DMS114 treated with DMSO at 0.1 percent for 48 hours (cell line): ENCODE data around the gene GBA3.

Source experiments
- DNase-seq: peaks from one replicate; lab custom pipeline; 2025; ENCODE audit not compliant: unreplicated experiment; lab: John Stamatoyannopoulos, UW

GBA3 gene

DNA sequence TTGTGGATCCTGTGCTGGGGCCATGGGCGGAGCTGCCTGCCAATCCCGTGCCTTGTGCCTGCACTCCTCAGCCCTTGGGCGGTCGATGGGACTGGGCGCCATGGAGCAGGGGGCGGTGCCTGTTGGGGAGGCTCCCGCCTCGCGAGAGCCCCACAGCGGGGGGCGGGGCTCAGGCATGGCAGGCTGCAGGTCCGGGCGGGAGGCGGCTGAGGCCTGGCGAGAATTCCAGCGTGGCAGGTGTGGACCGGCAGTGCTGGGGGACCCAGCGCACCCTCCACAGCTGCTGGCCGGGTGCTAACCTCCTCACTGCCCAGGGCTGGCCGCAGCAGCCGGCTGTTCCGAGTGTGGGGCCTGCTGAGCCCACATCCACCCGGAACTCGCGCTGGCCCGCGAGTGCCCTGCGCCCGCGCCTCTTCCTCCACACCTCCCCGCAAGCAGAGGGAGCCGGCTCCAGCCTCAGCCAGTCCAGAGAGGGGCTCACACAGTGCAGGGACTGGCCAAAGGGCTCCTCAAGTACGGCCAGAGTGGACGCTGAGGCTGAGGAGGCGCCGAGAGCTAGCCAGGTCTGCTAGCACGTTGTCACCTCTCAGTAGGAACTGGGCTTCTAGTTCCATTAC lies 85.9 kb downstream of the GBA3 start:
- no peak for DNase-seq

DNA sequence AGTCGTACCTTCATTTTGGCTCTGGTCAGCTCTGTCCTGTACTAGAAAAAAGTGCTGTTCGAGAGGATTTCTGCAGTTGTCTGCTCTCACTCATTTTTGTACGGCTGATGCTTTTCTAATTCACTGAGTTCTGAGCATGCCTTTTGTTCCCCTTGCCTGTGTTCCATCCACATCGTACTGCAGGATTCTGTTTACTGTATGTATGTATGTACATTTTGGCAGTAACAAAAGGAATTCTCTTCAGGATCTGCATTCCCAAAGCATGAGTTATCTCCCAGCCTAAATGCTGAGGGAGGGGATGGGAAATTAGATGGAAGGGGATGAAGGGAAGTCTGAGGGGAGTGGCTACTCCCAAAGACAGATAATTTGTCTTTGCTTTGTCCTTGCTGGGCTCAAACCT lies 87.6 kb downstream of the GBA3 start:
- DNase-seq, result no peak

DNA sequence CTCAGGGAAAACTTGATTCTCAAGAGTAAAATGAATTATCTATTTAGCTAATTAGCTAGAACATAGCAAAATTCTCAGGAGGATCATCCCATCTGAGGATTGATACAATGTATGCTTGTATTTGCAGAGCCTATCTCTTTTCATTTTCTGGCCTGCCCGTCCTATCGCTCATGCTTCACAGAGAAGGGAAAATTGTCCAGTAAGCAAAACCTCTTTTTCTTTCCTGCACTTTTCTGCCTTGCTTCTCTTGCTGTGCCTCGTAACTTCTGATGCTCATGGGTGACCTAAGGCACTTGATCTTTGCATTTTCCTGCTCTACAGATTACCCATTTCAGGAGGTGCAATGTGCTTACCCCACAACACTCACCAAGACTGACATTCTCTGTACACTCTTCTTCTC lies 88.1 kb downstream of the GBA3 start:
- no peak for DNase-seq

DNA sequence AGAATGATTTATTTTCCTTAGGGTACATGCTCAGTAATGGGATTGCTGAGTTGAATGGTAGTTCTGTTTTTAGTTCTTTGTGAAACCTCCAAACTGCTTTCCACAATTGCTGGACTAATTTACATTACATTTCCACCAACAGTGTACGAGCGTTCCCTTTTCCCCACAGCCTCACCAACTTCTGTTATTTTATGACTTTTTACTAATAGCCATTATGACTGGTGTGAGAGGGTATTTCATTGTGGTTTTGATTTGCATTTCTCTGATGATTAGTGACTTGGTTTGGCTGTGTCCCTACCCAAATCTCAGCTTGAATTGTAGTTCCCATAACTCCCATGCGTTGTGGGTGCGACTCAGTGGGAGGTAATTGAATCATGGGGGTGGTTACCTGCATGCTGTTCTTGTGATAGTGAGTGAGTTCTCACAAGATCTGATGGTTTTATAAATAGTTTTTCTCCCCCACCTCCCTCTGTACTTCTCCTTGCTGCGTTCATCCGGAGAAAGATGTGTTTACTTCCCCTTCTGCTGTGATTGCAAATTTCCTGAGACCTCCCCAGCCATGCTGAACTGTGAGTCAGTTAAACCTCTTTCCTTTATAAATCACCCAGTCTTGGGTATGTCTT lies 95.1 kb downstream of the GBA3 start:
- DNase-seq, result no peak

DNA sequence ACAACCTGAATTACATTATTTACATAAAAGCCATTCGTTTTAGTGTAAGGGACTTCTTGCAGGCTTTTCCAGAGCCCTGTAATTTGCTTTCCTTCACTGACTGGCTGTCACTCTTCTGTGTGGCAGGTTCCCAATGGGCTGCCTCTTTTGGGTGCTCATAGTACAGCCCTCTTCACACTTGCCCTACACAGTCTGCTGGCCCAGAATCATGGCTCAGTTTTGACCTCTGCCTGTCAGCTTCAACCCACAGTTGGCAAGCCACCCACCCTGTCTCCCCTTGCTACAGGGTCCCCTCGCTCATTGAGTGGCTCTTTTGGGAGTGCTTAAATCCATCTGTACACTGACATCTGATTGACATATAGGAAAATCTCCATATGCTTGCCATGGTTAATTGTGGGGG lies 97.9 kb downstream of the GBA3 start:
- no peak for DNase-seq

DNA sequence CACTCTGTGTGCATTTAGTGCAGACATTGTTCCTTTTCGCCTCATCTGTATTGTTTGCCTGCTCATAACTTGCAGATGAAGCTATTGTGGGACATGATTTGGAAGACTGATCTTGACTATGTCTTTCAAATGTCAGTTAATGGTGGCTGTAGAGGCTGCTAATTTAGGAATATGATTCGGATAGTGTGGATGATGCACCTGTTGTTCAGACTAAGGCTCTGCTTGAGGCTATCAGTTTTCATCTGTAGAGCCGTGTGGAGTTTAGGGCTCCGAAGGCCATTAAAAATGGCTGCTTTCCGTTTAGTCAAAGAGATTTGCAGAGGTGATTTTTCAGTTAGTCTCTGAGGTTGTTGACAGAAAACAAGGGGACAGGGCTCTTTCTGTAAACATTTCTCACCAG lies 102.0 kb downstream of the GBA3 start:
- no peak for DNase-seq

DNA sequence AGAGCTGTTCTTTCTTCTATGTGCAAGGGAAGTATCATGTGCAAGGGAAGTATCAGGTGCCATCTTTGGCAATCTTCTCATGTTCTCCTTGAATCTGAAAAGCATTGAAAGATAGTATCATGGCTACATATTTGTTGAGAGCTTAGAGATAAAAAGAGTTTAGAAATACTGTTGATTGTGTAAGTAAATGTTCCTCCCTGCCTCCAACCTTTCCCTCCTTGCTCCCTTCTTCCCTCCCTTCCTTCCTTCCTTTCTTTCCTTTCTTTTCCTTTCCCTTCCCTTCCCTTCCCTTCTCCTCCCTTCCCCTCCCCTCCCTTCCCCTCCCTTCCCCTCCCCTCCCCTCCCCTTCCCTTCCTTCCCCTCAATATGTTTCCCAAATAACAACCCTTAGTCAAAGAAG lies 108.7 kb downstream of the GBA3 start:
- DNase-seq, result no peak

DNA sequence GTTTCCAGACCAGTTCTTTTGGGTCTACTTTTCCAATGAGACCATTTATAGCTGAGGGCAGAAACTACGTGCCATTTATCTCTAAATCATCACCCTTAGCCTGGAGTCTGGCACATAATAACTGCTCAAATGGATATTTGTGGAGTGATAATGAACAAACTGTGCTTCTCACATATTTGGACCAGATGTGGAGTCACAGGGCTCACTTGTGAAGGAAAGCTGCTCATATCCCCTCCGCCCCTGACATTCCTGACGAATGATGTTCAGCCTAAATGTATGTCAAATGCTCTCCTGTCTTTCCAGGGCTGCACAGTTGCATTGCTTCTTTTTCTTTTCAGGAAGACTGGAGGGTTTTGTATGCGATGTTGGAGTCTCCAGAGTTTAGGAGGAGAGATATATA lies 110.1 kb downstream of the GBA3 start:
- DNase-seq, result no peak

DNA sequence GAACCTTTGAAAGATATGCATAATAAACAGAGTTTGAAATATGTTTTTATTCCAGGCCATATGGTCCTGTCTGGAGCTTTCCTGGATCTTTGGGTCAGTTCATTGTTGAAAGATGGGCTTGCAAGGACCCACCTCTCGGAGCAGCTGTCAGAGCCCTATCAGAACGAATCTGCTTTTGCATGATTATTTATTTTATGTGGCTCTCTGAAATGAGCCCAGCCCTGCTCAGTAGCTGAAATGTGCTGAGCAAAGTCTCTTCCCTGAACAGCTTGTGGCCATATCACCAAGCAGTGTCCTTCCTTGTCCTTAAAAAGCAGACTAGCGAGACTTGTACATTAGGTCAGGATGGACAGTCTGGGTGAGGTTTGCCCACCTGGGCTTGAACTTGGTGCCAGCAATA lies 110.8 kb downstream of the GBA3 start:
- DNase-seq, result no peak

DNA sequence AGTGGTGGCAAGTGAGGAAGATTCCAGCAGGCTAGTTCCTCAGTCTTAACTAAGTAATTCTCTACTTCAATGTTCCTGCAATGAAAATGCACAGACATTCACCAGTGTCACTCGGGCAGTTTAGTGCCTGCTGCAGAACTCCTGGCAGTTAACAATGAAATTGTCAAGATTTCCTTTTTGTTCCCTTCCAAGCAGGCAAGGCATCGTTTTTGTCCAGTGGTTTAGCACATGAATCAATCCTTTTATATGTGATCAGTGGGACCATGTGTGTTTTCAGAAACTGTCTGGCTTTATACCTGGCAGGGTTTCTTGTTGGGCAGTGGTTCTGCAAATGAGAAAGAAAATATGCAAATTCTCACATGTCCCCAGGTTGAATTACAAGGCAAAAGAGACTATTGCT lies 122.2 kb downstream of the GBA3 start:
- no peak for DNase-seq

DNA sequence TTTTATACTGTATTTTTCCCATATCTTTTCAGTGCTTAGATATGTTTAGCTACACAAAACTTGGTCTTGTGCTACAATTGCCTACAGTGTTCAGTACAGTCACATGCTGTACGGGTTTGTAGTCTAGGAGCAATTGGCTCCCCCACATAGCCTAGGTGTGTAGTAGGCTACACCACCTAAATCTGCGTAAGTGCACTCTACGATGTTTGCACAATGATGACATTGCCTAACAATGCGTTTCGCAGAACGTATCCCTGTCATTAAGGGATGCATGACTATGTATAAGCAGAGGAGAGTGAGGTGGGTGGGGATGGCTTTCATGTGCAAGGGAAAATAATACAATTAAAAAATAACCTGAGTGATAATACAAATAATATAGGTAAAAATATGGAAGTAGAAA lies 131.4 kb downstream of the GBA3 start:
- DNase-seq, result no peak

DNA sequence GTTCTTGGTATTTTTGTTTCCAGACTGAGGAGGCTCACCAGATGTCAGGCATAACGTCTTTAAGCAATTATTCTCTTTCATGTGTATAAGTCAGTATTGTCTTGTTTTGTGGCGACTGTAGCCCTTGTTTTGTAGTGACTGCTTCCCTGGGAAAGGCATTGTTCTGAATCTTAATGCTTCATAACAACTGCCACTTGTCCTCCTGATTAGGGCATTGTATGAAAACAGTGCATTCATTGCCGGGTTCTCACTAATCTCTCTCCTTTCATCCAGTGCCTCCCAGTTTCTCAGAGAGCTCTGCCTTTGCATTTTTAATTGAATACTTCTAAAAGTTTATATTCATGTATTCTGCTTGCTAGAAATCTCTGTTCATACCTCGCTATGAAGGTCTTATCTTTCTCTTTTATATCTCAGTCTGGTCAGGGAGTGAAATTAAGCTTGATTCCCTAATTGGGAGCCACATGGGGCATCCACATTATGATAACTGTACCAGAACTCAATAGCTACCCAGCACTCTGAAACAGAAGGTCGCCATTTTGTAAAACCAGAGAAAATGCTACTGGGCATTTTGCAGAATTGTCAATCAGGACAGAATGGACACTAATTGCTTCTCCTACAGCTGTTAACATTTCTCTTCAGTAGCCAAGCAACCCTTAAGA lies 149.8 kb downstream of the GBA3 start:
- DNase-seq, result no peak

DNA sequence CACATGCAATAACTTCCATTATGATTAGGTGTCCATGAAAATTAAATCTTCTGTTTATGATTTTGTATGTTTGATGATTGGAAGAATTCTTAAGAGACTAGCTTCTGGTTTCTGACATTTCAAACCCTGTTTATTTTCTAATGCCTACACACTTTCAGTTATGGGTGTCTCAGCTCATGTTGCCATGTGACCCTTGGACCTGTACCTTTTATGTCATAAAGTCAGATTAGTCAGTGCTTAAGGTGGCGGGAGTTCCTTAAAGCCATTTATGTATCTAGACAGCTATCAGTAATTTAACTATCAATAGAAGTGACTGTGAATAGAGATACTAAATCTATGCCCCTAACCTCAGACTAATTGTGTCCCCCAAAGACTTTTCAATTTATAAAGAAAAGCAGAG lies 155.6 kb downstream of the GBA3 start:
- DNase-seq, result no peak

DNA sequence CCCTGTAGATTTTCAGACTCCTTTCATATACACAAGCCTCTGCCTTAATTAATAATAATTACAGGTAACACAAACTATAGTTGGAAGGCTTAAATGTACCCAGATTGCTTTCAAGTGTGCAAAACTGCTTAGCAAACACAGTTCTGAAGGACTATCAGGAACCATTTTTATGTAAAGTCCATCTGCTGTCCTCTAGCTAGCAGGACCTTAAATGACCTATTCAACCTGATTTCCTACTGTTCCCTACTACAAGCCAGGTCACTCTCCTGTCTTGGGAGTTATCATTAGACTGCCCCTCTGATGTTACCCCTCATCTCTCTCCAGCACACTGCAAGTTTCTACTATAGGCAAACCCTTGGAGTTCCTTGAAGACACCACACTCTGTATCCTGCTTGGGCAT lies 157.3 kb downstream of the GBA3 start:
- DNase-seq, result no peak

DNA sequence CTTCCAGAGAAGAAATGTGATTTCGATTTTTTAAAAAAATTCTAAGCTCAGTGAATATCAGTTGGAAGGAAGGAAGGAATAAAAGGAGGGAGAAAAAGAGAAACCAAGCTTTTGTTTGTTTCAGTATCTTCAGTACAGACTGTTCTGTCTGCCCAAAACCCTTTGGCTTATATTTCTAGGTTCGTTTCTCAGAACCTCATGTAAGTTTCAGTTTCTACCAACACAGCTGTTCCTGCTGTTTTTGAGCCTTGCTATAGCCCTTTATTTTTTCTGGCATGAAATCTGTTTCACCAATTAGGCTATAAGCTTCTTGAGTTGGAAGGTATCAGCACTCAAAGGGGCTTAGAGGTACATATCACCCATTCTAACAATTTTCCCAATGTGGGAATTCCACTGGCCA lies 157.9 kb downstream of the GBA3 start:
- DNase-seq, result no peak

DNA sequence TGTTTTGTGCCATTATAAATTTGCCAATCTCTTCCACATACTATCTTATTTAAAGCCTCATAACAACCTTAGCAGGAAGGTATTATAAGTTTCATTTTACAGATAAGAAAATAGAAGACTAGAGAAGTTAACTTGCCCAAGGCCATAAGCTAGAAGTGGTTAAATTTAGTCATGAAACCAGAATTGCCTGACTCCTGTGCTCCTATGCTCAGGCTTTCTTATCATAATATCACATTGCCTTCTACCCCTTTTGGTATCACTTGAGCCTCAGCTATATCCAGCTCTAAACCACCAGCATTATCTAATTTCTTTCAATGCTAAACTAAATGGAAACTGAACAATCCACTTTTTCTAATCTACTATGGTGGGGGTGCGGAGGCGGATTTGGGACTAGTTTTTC lies 164.7 kb downstream of the GBA3 start:
- no peak for DNase-seq

DNA sequence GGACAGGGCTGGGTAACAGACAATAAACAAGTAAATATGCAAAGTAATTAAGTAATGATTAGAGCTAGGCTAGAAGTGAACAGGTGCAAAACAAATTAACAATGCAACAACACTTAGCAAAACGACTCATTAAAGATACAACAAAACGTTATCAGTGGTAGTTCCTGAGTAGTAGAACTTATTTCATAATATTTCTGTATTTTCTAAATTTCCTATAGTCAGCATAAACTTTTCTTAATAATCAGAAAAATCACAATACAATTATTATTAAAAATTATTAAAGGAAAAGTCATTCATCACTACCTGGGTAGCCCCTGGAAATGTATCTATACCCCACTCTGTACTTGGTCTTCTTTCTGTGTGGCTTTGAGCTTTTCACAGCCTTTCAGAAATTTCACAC lies 166.6 kb downstream of the GBA3 start:
- DNase-seq, result no peak
